Right atrium auricular region (tissue), 2 donors: ENCODE data around the gene MCM3AP. TPM values are rescaled to one million over a fixed set of nuclear protein-coding genes. Genes with fewer than 3 reads are reported as not detected.

Experiments used
- DNase-seq: peaks from one replicate; pipeline ENCODE4 v3.0.0-alpha.2; 2019; ENCODE audit warnings: low spot score
- H3K27ac ChIP-seq, 2 donors: fragments of 200-600 bp; sonication (generic); 1 replicate in 1 of 2; 2 replicates in 1 of 2; pipeline ENCODE4 v1.5.1; 2016 to 2019
- H3K27me3 ChIP-seq, 2 donors: fragments of 200-600 bp; sonication (generic); one replicate each; pipeline versions ENCODE4 v1.5.1 to v1.6.0; 2017 to 2019
- H3K36me3 ChIP-seq: fragments of 200-600 bp; sonication (generic); one replicate; pipeline ENCODE4 v1.5.1; 2016
- H3K4me1 ChIP-seq, 2 donors: fragments of 200-600 bp; sonication (generic); one replicate each; pipeline versions ENCODE4 v1.5.1 to v1.6.0; 2017 to 2019
- H3K4me3 ChIP-seq, 2 donors: fragments of 200-600 bp; sonication (generic); 1 replicate in 1 of 2; 2 replicates in 1 of 2; pipeline ENCODE4 v1.5.1; 2017 to 2019; ENCODE audit warnings: mild to moderate bottlenecking in 1 of 2, moderate library complexity in 1 of 2
- H3K9me3 ChIP-seq, 2 donors: fragments of 200-600 bp; sonication (generic); one replicate each; pipeline ENCODE4 v1.5.1; 2019
- CTCF ChIP-seq, 2 donors: fragments of 200-600 bp; sonication (generic); IDR thresholded peaks; one replicate each; pipeline ENCODE4 v1.5.1; 2019; ENCODE audit warnings: antibody characterized with exemption in 2 of 2
- total RNA-seq, 2 donors: library from RNA; depleted of rRNA; stranded (reverse); fragments of >200 nt; gene quantifications; one replicate each; pipeline ENCODE4 v1.1.0, GENCODE V29; 2016

Gene MCM3AP
- 10 to 100 TPM; 35.7 to 45.4 TPM for total RNA-seq

GRCh38 chr21:46285206-46285661 is at the start of gene MCM3AP:
Gene MCM3AP (minus strand): TSS chr21:46285611. CDS start chr21:46285286, 325 bp downstream.
- H3K9me3 ChIP-seq: no peaks in the 10 kb centered on the region
- no peaks in the 10 kb centered on the region for H3K27me3 ChIP-seq
- H3K4me3 ChIP-seq: peak within 1 kb of the TSS; percentile 69 to 98
- peaks cover 0 to 58% of the 10 kb centered on the region in 2 donors for H3K4me1 ChIP-seq
- peak within 1 kb of the TSS; percentile 90 to 96 for H3K27ac ChIP-seq
- TF ChIP-seq CTCF (IDR thresholded peaks at IDR 0.05): no peak
- H3K36me3 ChIP-seq: peaks cover 34% of the 10 kb centered on the region
- no peak for DNase-seq

GRCh38 chr21:46334351-46335140 is 49.1 kb upstream of the MCM3AP start:
- Histone ChIP-seq H3K4me3 (no peak overlapping the region), H3K27me3 (no peaks in the 10 kb centered on the region), H3K4me1 (no peaks in the 10 kb centered on the region), H3K9me3 (no peaks in the 10 kb centered on the region), H3K36me3 (peaks cover 29% of the 10 kb centered on the region), H3K27ac (no peak overlapping the region)
- TF ChIP-seq CTCF (IDR thresholded peaks at IDR 0.05): no peak
- no peak for DNase-seq

- no peak for DNase-seq
- Histone ChIP-seq H3K4me1 (peaks cover 0 to 12% of the 10 kb centered on the region in 2 donors), H3K9me3 (no peaks in the 10 kb centered on the region), H3K27ac (no peak overlapping the region), H3K36me3 (peaks cover 18% of the 10 kb centered on the region), H3K27me3 (no peaks in the 10 kb centered on the region), H3K4me3 (no peak overlapping the region)
- TF ChIP-seq CTCF (IDR thresholded peaks at IDR 0.05): no peak
These were observed 44.4 kb upstream of the MCM3AP start for GRCh38 chr21:46329796-46330195.

- no peaks in the 10 kb centered on the region for H3K27me3 ChIP-seq
- DNase-seq: no peak
- no peak for TF ChIP-seq CTCF (IDR thresholded peaks at IDR 0.05)
- peaks cover 18% of the 10 kb centered on the region for H3K36me3 ChIP-seq
- no peaks in the 10 kb centered on the region for H3K9me3 ChIP-seq
- no peak overlapping the region for H3K27ac ChIP-seq
- peaks cover 0 to 16% of the 10 kb centered on the region in 2 donors for H3K4me1 ChIP-seq
- no peak overlapping the region for H3K4me3 ChIP-seq
These were observed 42.7 kb upstream of the MCM3AP start for GRCh38 chr21:46328151-46328550.

GRCh38 chr21:46327711-46328110 is 42.3 kb upstream of the MCM3AP start:
- no peaks in the 10 kb centered on the region for H3K27me3 ChIP-seq
- no peak for DNase-seq
- H3K4me3 ChIP-seq: no peak overlapping the region
- H3K36me3 ChIP-seq: peaks cover 18% of the 10 kb centered on the region
- no peaks in the 10 kb centered on the region for H3K9me3 ChIP-seq
- no peak overlapping the region for H3K27ac ChIP-seq
- TF ChIP-seq CTCF (IDR thresholded peaks at IDR 0.05): no peak
- peaks cover 0 to 20% of the 10 kb centered on the region in 2 donors for H3K4me1 ChIP-seq
